OCI-M2 (cell line): ENCODE results near the gene SHKBP1.
"Not testable (repeated sequence)": the region's sequence is repeated elsewhere in the genome, so short reads cannot be mapped to it uniquely, and the experiment has no call there.

ENCODE experiments used
- DNase-seq: peaks from one replicate; lab custom pipeline; 2025; ENCODE audit not compliant: unreplicated experiment; lab: John Stamatoyannopoulos, UW

Gene SHKBP1

DNA sequence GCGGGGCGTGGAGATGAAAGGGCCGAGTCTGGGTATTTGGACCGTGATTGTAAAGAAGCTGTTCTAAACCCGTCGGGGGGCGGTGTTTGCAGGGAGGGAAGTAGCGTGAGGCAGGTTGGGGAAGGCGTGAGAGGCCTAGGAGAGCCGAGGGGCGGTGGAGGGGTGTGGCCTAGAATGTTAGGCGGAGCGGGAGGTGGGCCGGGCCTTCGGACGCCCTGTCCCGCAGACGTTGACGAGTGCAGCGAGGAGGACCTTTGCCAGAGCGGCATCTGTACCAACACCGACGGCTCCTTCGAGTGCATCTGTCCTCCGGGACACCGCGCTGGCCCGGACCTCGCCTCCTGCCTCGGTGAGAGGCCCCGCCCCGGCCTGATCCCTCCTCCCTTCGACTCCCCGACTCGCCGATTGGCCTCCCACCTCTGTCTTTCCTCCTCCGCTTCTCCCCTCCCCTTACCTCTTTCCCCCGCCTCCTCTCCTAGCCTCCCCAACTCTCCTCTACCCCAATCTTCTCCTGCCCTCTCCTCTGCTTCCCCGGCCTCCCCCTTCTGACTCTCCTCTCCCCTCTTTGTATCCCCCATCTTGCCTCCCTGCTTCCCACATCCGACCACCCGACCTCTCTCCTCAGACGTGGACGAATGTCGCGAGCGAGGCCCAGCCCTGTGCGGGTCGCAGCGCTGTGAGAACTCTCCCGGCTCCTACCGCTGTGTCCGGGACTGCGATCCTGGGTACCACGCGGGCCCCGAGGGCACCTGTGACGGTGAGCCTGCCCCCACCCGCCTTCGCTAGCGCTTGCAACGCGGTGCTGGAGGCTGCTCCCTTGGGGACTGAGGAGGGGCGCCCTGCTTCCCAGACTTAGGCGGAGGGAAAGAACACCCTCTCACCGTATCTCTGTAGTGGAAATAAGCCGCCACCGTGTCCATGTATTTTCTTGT, 37.3 kb downstream of the SHKBP1 start:
- peak; percentile 75 for DNase-seq

DNA sequence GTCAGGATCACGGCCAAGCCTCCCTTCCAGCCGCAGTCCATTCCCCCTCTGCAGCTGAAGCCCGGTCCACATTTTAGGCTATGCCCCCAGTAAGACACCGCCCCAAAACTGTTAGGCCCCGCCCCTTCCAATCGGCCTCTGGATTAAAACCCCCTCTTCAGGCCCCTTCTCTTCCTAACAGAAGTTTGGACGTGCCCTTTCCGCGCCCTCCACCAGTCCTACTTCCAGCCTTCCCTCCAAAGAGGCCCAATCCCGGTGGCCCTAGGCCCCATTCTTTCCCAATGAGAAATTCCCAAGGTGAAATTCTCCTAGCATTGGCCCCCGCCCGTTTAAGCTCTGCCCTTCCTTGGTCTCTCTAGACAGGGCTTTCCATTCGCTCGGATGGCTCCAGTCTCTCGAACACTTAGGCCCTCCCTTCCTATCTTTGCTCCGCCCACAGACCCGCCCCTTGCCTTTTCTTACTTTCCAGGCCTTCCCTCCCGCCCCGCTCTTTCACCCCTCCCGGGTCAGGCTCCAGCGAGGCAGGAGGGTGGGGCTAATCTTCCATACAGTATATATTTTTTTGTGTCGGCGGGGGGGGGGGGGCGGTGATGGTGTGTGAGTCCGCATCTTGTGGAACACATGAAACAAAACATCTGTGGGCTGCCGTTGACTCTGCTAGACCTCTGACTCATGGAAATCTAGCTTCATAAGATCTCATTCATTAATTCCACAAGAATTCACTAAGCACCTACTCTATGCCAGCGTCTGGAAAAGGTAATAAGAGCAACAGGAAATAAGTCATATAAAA, 38.1 kb downstream of the SHKBP1 start:
- DNase-seq, result peak; percentile 92

DNA sequence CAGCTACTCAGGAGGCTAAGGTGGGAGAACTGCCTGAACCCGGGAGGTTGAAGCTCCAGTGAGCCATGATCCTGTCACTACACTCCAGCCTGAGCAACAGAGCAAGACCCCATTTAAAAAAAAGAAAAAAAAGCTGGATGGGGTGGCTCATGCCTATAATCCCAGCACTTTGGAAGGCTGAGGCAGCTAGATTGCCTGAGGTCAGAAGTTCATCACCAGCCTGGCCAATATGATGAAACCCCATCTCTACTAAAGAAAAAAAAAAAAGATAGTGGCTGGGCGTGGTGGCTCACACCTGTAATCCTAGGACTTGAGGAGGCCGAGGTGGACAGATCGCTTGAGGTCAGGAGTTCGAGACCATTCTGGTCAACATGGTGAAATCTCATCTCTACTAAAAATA, 39.5 kb downstream of the SHKBP1 start:
- DNase-seq, result no peak

DNA sequence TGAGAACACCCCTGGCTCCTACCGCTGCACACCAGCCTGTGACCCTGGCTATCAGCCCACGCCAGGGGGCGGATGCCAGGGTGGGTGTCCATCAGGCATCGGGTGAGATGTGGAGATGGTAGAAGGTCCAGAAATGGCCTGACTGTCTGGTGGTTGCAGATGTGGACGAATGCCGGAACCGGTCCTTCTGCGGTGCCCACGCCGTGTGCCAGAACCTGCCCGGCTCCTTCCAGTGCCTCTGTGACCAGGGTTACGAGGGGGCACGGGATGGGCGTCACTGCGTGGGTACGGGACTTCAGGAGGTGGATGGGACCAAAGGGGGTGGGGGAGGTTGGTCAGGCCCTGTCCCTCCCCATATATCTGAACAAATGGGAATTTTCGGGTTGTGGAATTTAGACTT, 40.3 kb downstream of the SHKBP1 start:
- no peak for DNase-seq

DNA sequence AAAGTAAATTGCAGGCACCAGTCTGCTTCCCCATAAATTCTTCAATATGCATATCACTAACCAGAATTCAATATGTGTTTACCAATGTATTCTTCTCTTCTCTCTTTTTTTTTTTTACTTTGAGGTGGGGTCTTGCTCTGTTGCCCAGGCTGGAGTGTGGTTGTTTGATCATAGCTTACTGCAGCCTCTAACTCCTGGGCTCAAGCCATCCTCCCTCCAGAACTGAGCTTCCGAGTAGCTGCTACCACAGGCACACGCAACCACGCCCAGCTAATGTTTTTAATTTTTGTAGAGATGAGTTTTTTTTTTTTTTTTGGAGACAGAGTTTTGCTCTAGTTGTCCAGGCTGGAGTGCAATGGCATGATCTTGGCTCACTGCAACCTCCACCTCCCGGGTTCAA, 41.3 kb downstream of the SHKBP1 start:
- DNase-seq, result no peak

DNA sequence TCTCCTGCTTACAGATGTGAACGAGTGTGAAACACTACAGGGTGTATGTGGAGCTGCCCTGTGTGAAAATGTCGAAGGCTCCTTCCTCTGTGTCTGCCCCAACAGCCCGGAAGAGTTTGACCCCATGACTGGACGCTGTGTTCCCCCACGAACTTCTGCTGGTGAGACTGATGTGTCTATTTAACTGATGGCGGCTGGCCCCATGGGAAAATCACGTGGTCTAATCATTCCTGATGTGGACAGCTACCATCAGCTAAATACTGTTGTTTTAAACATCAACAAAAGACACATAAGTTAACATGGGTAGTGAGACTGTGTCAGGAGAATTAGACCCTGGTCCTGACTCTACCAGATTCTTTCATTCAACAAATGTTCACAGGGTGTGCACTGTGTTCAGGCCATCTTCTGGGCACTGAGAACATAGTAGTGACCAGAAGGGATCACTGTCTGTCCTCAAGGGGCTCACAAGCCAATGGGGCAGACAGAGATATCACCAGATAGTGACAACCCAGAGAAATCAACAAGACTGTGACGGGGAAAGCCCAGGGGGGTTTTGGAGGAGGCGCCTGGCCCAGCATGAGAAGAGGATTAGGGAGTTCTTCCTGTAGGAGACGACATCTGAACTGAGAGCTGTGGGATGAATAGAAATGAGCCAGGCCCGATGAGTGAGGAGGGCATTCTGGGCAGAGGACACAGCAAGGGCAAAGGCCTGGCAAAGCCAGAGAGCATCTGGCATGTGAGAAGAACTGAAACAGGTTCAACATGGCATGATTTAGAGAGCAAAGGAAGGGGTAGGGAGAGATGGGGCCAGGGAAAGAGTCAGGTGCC, 42.9 kb downstream of the SHKBP1 start:
- DNase-seq, result no peak

DNA sequence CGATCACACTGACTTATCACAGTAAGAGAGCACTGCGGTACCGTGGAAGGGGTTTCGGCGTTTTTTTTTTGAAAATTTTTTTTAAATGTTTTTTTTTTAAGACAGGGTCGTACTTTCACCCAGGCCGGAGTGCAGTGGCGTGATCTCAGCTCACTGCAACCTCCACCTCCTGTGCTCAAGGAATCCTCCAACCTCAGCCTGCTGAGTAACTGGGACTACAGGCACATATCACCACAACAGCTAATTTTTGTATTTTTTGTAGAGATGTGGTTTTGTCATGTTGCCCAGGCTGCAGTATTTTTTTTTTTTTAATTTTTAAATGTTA, 43.5 kb downstream of the SHKBP1 start:
- DNase-seq, result no peak

DNA sequence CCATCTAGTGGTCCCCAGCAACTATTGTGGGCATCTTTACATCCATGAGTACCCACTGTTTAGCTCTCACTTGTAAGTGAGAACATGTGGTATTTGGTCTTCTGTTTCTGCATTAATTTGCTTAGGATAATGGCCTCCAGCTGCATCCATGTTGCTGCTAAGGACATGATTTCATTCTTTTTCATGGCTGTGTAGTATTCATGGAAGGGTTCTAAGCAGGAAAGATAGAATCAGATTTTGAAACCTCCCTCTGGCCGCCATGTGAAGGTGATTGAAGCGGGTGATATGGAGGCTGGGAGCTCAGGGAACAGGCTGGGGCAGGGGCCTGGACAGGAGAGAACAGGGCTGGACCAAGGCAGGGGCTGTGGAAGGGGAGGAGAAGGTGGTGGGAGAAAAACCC, 44.6 kb downstream of the SHKBP1 start:
- DNase-seq, result no peak

DNA sequence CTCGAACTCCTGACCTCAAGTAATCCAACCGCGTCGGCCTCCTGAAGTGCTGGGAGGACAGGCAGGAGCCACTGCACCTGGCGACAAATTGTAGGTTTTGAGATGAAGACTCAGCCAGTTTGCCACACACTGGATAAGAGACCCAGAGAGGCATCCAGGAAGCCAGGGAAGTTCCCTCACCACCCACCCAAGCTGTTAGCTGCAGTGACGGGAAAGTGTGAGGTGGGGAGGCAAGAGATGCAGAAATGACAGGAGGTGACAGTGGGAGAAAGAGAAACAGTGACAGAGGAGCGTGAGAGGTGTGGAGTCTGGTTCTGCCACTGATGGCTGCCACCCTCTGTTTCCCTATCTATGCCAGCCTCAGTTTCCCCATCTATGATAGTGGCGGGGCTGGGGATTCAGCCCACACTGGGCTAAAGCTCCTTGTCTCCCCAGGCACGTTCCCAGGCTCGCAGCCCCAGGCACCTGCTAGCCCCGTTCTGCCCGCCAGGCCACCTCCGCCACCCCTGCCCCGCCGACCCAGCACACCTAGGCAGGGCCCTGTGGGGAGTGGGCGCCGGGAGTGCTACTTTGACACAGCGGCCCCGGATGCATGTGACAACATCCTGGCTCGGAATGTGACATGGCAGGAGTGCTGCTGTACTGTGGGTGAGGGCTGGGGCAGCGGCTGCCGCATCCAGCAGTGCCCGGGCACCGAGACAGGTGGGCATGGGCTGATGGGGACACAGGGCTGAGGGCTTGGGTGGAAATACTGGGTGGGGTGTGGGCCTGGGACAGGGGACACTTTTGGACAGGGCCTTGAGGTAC, 45.5 kb downstream of the SHKBP1 start:
- no peak for DNase-seq

DNA sequence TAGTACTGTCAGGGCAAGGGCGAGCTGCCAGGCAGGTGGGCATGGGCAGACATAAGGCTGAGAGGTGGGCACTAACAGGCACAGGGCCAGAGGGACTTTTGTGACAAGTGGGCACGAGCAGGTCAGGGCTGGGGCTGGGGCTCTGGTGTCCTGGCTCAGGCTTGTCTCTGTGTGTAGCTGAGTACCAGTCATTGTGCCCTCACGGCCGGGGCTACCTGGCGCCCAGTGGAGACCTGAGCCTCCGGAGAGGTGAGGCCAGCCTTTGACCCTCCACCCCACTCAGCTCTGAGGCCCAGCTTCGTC, 46.1 kb downstream of the SHKBP1 start:
- no peak for DNase-seq

DNA sequence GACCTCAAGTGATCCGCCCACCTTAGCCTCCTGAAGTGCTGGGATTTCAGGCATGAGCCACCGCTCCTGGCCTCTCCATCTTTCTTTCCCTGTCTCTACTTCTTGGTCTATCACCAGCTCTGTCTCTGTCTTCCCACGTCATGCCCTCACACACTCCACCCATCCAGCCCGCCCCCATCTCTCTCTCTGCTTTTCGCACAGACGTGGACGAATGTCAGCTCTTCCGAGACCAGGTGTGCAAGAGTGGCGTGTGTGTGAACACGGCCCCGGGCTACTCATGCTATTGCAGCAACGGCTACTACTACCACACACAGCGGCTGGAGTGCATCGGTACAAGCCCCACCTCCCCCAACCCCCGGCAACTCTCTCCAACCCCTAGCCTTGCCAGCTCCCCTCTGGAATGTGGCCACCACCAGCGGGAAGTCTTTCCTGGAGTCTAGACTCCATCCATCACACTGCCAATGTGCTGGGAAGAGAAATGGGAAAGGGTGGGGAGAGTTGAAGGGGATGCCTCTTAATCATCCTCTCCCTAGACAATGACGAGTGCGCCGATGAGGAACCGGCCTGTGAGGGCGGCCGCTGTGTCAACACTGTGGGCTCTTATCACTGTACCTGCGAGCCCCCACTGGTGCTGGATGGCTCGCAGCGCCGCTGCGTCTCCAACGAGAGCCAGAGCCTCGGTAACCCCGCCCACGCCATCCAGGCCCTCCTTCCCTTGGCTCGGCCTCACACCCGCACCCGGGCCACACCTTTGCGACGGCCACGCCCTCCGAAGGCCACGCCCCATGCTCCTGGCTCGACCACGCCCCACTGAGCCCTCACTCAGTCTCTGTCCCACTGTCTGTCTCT, 47.0 kb downstream of the SHKBP1 start:
- DNase-seq, result no peak

DNA sequence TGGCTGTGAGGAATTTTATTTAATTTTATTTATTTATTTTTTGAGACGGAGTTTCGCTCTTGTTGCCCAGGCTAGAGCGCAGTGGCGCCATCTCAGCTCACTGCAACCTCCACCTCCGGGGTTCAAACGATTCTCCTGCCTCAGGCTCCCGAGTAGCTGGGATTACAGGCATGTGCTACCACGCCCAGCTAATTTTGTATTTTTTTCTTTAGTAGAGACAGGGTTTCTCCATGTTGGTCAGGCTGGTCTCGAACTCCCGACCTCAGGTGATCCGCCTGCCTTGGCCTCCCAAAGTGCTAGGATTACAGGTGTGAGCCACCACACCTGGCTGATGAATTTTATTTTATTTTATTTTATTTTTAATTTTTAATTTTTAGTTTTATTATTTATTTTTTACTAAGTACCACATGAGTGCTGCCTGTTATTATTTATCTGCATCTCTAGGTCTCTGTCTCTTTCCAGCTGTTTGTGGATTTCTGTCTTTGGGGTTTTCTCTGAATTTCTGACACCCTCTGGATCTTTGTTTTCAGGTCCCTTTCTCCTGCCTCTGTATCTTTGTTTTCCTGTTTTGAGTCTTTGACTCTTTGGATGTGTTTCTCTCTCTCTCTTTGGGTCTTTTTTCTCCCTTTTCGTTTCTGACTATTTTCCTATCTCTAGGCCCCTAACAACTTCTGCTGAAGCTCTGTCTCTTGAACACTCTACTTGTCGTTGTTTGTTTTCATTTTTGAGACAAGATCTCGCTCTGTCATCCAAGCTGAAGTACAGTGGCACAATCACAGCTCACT, 47.9 kb downstream of the SHKBP1 start:
- DNase-seq, result not testable (repeated sequence)

DNA sequence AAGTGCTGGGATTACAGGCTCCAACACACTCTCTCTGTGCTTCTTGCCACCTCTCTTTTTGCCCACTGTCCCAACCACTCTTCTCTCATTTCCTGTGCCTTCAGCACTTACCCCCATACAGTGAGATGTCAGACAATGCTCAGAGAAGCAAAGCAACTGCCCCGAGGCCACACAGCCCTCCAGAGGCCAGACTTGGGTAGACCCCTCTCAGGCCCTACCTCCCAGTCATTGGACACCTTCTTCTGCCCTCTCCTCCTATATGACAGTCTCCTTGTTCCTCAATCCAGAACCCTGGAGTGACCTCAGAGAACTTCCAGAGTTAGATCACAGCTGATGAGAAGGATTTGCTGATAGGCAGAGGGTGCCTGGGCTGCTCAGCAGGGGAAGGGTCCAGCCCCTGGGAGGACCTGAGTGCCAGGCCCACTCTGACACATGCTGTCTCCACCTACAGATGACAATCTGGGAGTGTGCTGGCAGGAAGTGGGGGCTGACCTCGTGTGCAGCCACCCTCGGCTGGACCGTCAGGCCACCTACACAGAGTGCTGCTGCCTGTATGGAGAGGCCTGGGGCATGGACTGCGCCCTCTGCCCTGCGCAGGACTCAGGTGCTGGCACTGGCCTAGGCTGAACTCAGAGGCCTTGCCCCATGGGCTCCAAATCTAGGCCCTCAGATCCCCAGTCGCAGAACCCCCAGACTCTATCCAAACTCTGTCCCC, 48.9 kb downstream of the SHKBP1 start:
- DNase-seq, result no peak

DNA sequence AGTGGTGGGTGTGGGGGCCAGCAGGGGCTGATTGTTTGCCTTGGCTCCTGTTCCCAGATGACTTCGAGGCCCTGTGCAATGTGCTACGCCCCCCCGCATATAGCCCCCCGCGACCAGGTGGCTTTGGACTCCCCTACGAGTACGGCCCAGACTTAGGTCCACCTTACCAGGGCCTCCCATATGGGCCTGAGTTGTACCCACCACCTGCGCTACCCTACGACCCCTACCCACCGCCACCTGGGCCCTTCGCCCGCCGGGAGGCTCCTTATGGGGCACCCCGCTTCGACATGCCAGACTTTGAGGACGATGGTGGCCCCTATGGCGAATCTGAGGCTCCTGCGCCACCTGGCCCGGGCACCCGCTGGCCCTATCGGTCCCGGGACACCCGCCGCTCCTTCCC, 50.2 kb downstream of the SHKBP1 start:
- no peak for DNase-seq

DNA sequence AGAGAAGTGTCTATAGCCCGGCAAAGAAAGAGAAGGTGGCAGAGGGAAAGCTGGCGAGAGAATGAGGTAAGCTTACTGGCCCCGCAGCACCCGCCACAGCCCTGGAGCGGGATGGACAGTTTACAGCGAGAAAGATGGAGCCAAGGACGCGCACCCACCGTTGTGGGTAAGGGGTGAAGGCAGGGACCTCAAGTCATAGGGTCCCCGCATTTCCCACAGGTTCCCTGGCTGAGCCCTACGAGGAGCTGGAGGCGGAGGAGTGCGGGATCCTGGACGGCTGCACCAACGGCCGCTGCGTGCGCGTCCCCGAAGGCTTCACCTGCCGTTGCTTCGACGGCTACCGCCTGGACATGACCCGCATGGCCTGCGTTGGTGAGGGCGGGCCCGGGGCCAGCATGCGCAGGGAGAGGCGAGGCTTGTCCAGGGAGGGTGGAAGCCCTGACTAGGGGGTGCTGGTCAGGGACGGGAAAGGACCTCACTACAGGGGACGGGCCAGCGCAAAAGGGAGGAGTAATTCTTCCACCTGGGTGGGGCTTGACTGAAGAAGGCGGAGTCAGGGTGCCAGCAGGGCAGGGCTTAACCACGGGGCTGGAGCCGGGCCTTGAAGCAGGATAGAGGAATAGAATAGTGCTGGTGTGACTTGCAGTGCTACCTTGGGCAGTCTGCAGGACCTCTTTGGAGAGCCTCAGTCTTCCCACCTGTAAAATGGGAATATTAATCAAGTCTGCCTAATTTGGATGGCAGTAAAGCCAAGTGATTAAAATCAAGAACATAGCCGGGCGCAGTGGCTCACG, 51.0 kb downstream of the SHKBP1 start:
- DNase-seq, result no peak

DNA sequence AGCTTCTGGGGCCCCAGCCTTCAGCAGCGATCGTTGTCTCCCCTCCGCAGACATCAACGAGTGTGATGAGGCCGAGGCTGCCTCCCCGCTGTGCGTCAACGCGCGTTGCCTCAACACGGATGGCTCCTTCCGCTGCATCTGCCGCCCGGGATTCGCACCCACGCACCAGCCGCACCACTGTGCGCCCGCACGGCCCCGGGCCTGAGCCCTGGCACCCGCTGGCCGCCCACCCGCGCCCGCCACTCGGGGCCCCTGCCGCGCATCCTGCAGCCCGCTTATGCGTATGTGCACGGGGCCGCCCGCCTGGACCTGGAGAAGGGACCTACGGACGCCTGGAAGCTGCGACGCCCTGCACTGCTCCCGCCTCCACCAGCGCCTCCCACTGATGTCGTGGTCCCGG, 52.7 kb downstream of the SHKBP1 start:
- no peak for DNase-seq

DNA sequence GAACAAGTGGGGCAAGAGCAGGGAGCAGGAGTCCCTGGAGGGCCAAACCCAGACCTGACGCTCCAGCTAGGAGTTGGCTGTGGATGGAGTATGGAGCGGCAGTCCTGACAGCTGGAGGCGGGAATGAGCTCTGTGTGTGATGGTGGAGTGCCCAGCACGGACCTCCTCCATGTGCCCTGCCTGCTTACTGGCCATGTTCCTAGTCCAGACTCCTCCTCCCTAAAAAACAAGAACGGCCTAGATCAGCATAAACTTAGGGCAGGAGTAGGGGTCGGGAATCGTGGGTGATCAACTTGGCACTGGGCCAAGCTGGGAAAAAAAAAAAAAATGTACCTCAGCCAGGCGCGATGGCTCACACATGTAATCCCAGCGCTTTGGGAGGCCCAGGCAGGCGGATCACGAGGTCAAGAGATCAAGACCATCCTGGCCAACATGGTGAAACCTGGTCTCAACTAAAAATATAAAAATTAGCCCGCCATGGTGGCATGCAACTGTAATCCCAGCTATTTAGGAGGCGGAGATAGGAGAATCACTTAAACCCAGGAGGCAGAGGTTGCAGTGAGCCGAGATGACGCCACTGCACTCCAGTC, 54.0 kb downstream of the SHKBP1 start:
- DNase-seq, result no peak
